SW 1271 (cell line): ENCODE data around the gene KCNMA1.

ENCODE experiments used
- DNase-seq, 2 experiments: peaks; one replicate each; lab custom pipeline; 2025; lab: John Stamatoyannopoulos, UW

KCNMA1 gene

GRCh38 chr10:77556990-77557601 lies 80.5 kb downstream of the KCNMA1 start:
- DNase-seq = no peak

- no peak for DNase-seq
Measured at GRCh38 chr10:77555591-77556212, 81.9 kb downstream of the KCNMA1 start.

- no peak for DNase-seq
Measured at GRCh38 chr10:77554996-77555397, 82.6 kb downstream of the KCNMA1 start.

- no peak for DNase-seq
Measured at GRCh38 chr10:77553966-77554365, 83.6 kb downstream of the KCNMA1 start.

- DNase-seq = no peak
Measured at GRCh38 chr10:77553311-77553710, 84.3 kb downstream of the KCNMA1 start.

GRCh38 chr10:77552252-77552651 lies 85.4 kb downstream of the KCNMA1 start:
- no peak for DNase-seq

- no peak for DNase-seq
Measured at GRCh38 chr10:77550378-77550777, 87.2 kb downstream of the KCNMA1 start.

GRCh38 chr10:77548671-77549070 lies 88.9 kb downstream of the KCNMA1 start:
- no peak for DNase-seq

GRCh38 chr10:77548157-77548556 lies 89.5 kb downstream of the KCNMA1 start:
- no peak for DNase-seq

- DNase-seq = no peak
Measured at GRCh38 chr10:77547307-77548050, 90.1 kb downstream of the KCNMA1 start.

GRCh38 chr10:77546042-77546441 lies 91.6 kb downstream of the KCNMA1 start:
- no peak for DNase-seq

- DNase-seq = no peak
Measured at GRCh38 chr10:77545585-77545984, 92.0 kb downstream of the KCNMA1 start.

GRCh38 chr10:77544617-77545016 lies 93.0 kb downstream of the KCNMA1 start:
- DNase-seq = no peak

GRCh38 chr10:77542710-77543259 lies 94.8 kb downstream of the KCNMA1 start:
- DNase-seq = no peak

GRCh38 chr10:77541944-77542343 lies 95.7 kb downstream of the KCNMA1 start:
- DNase-seq = no peak

- no peak for DNase-seq
Measured at GRCh38 chr10:77541247-77541646, 96.4 kb downstream of the KCNMA1 start.

GRCh38 chr10:77539147-77539935 lies 98.3 kb downstream of the KCNMA1 start:
- DNase-seq = no peak

- DNase-seq = no peak
Measured at GRCh38 chr10:77537720-77538373, 99.8 kb downstream of the KCNMA1 start.

GRCh38 chr10:77537071-77537470 lies 100.5 kb downstream of the KCNMA1 start:
- DNase-seq = no peak

GRCh38 chr10:77533887-77534278 lies 103.7 kb downstream of the KCNMA1 start:
- DNase-seq = no peak

GRCh38 chr10:77533146-77533886 lies 104.3 kb downstream of the KCNMA1 start:
- no peak for DNase-seq
